Cortex of kidney (tissue), 1 donor: ENCODE measurements around the gene DCP1B.

Experiments used
- DNase-seq: peaks from one replicate; lab custom pipeline; 2025; lab: John Stamatoyannopoulos, UW

Gene DCP1B

GRCh38 chr12:2017546-2018337, 13.5 kb upstream of the DCP1B start:
- DNase-seq: no peak

GRCh38 chr12:2016862-2017545, 12.7 kb upstream of the DCP1B start:
- no peak for DNase-seq

DNA sequence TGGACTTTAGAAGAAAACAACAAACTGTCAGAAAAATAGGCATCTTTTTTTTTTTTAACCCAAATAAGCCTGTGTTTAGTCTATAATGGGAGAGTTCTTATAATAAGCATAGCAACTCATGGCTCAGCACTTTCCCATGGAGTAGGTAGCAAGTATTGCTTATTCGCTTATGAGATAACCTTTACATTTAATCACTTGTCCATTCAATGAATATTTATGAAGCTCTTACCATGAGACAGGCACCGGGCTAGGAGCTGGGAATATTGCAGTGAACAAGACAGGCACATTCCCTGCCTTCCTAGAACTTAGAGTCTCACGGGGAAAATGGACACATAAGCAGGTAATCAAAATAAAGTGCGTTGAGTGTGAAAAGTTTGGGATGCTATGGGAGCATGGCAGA, 10.0 kb upstream of the DCP1B start:
- no peak for DNase-seq

DNA sequence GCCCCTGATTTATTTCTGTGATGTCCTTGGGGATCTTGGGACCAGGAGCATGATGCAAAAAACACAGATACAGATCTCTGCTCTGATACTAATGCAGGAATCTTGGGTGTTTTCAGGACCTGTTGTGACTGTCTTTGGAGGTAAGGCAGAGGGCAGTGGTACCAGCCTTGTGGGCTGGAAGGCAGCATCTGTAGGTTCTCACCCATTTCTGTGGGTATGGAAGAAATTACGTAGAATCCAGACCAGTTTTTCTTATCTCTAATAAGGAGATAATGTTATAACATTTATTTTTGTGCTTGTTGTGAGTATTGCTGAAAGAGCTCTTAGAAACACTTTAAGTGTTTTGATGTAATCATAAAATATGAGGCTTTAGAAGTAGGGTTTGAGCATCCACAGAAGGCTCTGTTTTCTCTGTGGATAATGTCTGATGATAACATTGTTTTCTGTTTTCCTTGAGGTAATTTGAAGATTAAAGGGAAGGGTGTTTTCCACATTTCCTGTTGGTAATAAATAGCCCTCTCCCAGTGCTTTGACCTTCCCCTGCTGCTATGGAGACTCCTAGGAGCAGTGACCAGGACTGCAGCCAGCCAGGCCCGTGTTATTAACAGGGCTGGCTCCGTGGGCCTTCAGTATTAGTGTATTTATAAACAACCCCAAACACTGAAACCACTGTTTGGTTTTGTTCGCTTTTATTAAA, 9.4 kb upstream of the DCP1B start:
- DNase-seq: no peak

- DNase-seq: no peak
Measured at GRCh38 chr12:2013086-2013485, 8.8 kb upstream of the DCP1B start.

DNA sequence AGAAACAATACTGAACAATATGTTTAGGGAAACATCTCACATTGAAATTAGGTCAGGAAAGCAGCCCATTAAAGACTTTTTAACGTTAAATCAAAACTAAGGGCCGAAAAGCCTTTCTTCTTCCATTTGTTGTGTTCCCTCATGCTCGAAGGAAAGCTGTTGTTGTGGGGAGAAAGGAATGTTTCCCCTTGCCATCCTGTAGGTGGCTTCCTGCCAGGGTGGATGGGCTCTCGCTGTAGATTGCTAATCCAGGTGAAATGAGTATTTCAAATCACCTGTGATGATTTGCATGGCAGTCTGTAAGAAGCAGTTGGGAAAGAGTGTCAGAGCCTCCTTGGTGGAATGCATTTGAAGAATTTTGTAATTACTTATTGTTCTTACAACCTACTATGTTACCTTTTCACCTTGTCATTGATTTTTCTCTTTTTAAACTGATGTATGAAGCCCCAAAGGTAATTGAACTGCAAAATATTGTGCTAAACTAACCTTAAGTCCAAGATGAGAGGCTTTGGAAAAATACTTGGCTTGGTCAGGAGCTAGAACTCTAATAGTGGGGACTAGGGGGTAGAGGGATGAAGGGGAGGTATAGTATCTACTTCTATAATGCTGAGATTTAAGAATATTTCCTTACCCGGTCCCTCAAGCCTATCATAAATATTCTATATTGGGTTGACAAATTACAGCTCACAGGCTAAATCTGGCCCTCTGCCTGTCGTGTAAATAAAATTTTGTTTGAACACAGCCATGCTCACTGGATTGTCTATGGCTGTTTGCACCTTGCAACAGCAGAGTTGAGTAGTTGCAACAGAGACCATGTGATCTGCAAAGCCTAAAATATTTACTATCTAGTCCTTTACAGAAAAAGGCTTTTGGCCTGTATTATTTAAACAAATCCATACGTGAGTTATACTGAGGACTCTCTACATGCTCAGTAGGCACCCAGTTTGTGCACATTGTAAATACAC, 7.7 kb upstream of the DCP1B start:
- DNase-seq: no peak

DNA sequence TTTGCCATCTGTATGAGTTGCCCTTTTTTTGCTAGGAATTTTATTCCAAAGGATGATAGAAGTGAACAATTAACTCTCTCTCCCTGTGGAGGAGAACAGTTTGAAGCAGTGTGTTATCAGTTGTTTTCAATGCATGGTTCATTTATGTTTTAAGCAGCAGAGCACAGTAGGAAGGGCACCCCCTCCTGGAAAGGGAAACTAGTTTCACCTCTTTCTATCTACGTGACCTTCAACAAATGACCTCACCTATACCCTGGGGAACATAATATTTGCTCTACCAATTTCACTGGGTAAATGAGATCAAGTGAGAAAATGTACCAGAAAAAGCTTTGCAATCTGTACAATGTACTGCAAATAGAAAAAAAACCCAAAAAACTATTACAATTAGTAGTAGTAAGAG, 5.4 kb upstream of the DCP1B start:
- no peak for DNase-seq

GRCh38 chr12:2008677-2009076, 4.4 kb upstream of the DCP1B start:
- DNase-seq: no peak

GRCh38 chr12:2003676-2004112, 563 bp downstream of the DCP1B start:
- no peak for DNase-seq

DNA sequence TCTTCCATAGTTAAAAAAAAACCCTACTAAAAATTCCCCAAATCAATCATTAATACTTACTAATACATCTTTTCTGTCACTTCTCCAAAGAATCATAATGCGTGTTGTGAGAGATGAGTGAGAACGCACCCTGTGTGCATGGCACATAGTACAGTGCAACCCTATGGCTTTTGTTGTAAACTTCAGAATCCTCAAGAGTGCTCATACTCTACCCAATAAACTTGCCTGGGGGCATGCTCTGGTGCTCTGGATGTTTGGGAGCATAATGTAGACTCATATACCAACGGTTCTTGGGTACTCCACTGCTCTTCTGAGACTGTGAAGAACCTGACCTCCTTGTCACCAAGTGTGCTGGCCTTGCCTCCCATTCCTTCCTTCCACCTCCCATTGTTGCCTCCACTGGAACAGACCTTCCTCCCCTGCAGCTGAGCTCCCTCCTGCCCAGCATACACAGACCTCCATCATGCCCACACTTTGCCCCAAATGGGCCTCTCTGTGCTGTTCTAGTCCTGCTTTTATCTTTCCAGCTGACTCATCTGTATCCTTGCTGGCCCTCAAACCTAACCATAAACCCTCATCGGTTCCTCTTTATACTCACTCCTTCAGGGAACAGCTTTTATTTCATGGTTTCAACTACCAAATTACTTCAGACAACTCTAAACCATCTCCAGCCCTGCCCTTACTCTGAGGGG, 8.9 kb downstream of the DCP1B start:
- no peak for DNase-seq

GRCh38 chr12:1994429-1995143, 9.7 kb downstream of the DCP1B start:
- DNase-seq: no peak

- DNase-seq: no peak
Measured at GRCh38 chr12:1993871-1994371, 10.3 kb downstream of the DCP1B start.

DNA sequence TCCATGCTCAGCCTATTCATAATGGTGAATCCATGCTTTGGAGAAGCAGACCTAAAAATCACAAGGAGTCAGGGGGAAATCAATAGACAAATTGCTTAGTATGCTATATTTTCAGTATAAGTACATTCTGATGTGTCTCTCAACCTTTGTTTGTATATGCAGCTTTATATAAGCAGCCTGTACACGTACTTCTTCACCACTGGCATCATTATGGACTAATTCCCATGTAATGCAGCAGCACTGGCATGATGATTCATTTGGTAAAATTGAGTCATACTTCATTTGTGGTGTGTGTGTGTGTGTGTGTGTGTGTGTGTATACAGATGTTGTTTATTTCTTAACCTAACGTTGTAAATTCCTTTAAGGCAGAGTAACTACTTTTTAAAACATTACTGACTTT, 10.9 kb downstream of the DCP1B start:
- no peak for DNase-seq

GRCh38 chr12:1992732-1993131, 11.5 kb downstream of the DCP1B start:
- DNase-seq: no peak

- no peak for DNase-seq
Measured at GRCh38 chr12:1989111-1989510, 15.1 kb downstream of the DCP1B start.

GRCh38 chr12:1984759-1985158, 19.5 kb downstream of the DCP1B start:
- DNase-seq: no peak

DNA sequence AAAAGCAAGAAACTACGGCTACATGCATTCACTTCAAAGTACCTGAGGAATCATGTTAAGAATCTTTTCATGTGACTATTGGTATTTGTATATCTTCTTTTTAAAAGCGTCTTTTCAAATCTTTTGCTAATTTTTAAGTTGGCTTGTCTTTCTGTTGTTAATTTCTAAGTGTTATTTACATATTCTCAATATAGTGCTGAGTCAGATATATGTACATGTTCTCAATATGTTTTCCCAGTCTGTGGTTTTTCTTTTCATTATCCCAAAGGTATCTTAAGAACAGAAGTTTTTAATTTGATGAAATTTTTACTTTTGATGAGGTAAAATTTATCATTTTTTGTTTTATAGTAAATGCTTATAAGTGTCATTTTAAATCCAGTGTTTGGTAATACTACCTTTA, 24.0 kb downstream of the DCP1B start:
- no peak for DNase-seq

DNA sequence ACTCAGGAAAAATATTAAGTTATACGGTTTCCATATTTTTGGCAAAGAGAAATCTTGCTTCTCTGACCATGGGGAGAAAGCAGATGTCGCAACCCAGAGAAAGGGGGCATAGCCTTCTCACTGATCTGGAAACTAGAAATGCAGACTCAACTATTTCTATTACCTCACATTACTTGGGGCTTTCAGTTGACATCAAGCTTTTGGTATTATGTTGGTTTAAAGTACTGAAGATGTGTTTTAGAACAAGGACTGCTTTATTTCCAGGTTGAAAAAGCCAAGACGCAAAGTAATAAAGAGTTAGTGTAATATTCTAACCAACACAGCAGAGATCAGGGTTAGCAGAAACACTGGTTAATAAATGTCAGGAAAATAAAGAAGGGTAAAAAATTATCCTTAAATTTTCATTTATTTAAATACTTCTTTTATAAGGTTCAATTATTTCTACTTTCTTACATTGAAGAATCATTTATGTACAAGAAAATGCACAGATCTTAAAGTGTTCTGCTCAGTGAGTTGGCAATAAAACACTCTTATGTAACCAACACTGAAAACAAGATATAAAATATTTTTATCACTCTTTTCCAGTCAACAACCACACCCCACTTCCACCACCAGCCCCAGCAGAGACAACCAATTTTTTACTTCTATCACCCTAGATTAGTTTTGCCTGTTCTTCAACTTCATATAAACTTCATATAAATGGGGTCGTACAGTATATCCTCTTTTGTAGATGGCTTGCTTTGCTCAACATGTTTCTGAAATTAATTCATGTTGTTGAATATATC, 26.0 kb downstream of the DCP1B start:
- no peak for DNase-seq

- no peak for DNase-seq
Measured at GRCh38 chr12:1977588-1977987, 26.7 kb downstream of the DCP1B start.

GRCh38 chr12:1977109-1977508, 27.1 kb downstream of the DCP1B start:
- DNase-seq: no peak
